Muscle layer of colon (tissue), 2 donors: Measurements from ENCODE around the gene PLTP.

ENCODE experiments used
- H3K27ac ChIP-seq: one replicate; pipeline ENCODE4 v1.7.0; 2013; ENCODE audit warnings: low read depth, mild to moderate bottlenecking, low read length, moderate library complexity
- H3K27me3 ChIP-seq, 2 donors: one replicate each; pipeline ENCODE4 v1.7.0; 2013; ENCODE audit warnings: low read length in 2 of 2, mild to moderate bottlenecking in 2 of 2; ENCODE audit not compliant: insufficient read depth in 2 of 2, control insufficient read depth in 1 of 2
- H3K36me3 ChIP-seq: one replicate; pipeline ENCODE4 v1.7.0; 2013; ENCODE audit warnings: mild to moderate bottlenecking, low read length; ENCODE audit not compliant: insufficient read depth
- H3K4me1 ChIP-seq: one replicate; pipeline ENCODE4 v1.7.0; 2013; ENCODE audit warnings: mild to moderate bottlenecking, low read length; ENCODE audit not compliant: insufficient read depth
- H3K4me3 ChIP-seq, 2 donors: one replicate each; pipeline ENCODE4 v1.7.0; 2013; ENCODE audit warnings: low read length in 2 of 2, low read depth in 1 of 2, mild to moderate bottlenecking in 1 of 2, moderate library complexity in 1 of 2
- H3K9ac ChIP-seq: one replicate; pipeline ENCODE4 v1.7.0; 2013; ENCODE audit warnings: low read length
- H3K9me3 ChIP-seq: one replicate; pipeline ENCODE4 v1.7.0; 2013; ENCODE audit warnings: mild to moderate bottlenecking, low read length
- donor health status: abdominal sarcoma.
- donor health status: Adenocarcinoma of cecum.

PLTP gene

GRCh38 chr20:45926731-45927070 lies 14.7 kb upstream of the PLTP start:
- H3K4me3 ChIP-seq, result no peak overlapping the region
- no peaks in the 10 kb centered on the region for H3K27me3 ChIP-seq
- no peaks in the 10 kb centered on the region for H3K9me3 ChIP-seq
- H3K9ac ChIP-seq, result no peak overlapping the region
- peaks cover 11% of the 10 kb centered on the region for H3K4me1 ChIP-seq
- no peak overlapping the region for H3K27ac ChIP-seq
- no peaks in the 10 kb centered on the region for H3K36me3 ChIP-seq

GRCh38 chr20:45925821-45926506 lies 14.0 kb upstream of the PLTP start:
- no peak overlapping the region for H3K9ac ChIP-seq
- H3K9me3 ChIP-seq, result no peaks in the 10 kb centered on the region
- H3K27me3 ChIP-seq, result no peaks in the 10 kb centered on the region
- H3K27ac ChIP-seq, result no peak overlapping the region
- H3K4me1 ChIP-seq, result peaks cover 11% of the 10 kb centered on the region
- no peaks in the 10 kb centered on the region for H3K36me3 ChIP-seq
- H3K4me3 ChIP-seq, result no peak overlapping the region

- Histone ChIP-seq H3K9ac (peak overlapping the region; percentile 4), H3K36me3 (no peaks in the 10 kb centered on the region), H3K9me3 (no peaks in the 10 kb centered on the region), H3K27ac (peak overlapping the region; percentile 23), H3K4me3 (no peak overlapping the region), H3K27me3 (no peaks in the 10 kb centered on the region), H3K4me1 (peaks cover 11% of the 10 kb centered on the region)
Observed at GRCh38 chr20:45924391-45925261, 12.7 kb upstream of the PLTP start.

GRCh38 chr20:45921337-45922189 lies 9.6 kb upstream of the PLTP start:
- Histone ChIP-seq H3K9me3 (no peaks in the 10 kb centered on the region), H3K4me3 (no peak overlapping the region), H3K36me3 (no peaks in the 10 kb centered on the region), H3K4me1 (peaks cover 11% of the 10 kb centered on the region), H3K27me3 (no peaks in the 10 kb centered on the region), H3K9ac (no peak overlapping the region), H3K27ac (no peak overlapping the region)

- Histone ChIP-seq H3K27ac (no peak overlapping the region), H3K4me3 (no peak overlapping the region), H3K36me3 (no peaks in the 10 kb centered on the region), H3K4me1 (peaks cover 11% of the 10 kb centered on the region), H3K27me3 (no peaks in the 10 kb centered on the region), H3K9ac (no peak overlapping the region), H3K9me3 (no peaks in the 10 kb centered on the region)
Observed at GRCh38 chr20:45920462-45921336, 8.7 kb upstream of the PLTP start.

GRCh38 chr20:45919542-45920399 lies 7.8 kb upstream of the PLTP start:
- H3K27me3 ChIP-seq, result no peaks in the 10 kb centered on the region
- no peak overlapping the region for H3K27ac ChIP-seq
- no peak overlapping the region for H3K4me3 ChIP-seq
- no peak overlapping the region for H3K9ac ChIP-seq
- peaks cover 9% of the 10 kb centered on the region for H3K4me1 ChIP-seq
- no peaks in the 10 kb centered on the region for H3K9me3 ChIP-seq
- no peaks in the 10 kb centered on the region for H3K36me3 ChIP-seq

GRCh38 chr20:45918779-45919537 lies 7.0 kb upstream of the PLTP start:
- Histone ChIP-seq H3K4me3 (no peak overlapping the region), H3K9me3 (no peaks in the 10 kb centered on the region), H3K9ac (no peak overlapping the region), H3K4me1 (peaks cover 1% of the 10 kb centered on the region), H3K27me3 (no peaks in the 10 kb centered on the region), H3K27ac (peak overlapping the region; percentile 21), H3K36me3 (no peaks in the 10 kb centered on the region)

GRCh38 chr20:45918182-45918737 lies 6.3 kb upstream of the PLTP start:
- Histone ChIP-seq H3K27ac (peak overlapping the region; percentile 21), H3K9ac (no peak overlapping the region), H3K27me3 (no peaks in the 10 kb centered on the region), H3K4me3 (no peak overlapping the region), H3K4me1 (no peaks in the 10 kb centered on the region), H3K9me3 (no peaks in the 10 kb centered on the region), H3K36me3 (no peaks in the 10 kb centered on the region)

GRCh38 chr20:45917790-45918141 lies 5.8 kb upstream of the PLTP start:
- H3K4me3 ChIP-seq, result no peak overlapping the region
- H3K27me3 ChIP-seq, result no peaks in the 10 kb centered on the region
- no peaks in the 10 kb centered on the region for H3K9me3 ChIP-seq
- no peaks in the 10 kb centered on the region for H3K4me1 ChIP-seq
- H3K36me3 ChIP-seq, result no peaks in the 10 kb centered on the region
- H3K9ac ChIP-seq, result no peak overlapping the region
- H3K27ac ChIP-seq, result no peak overlapping the region
